ENCODE data around the gene EDIL3.
"Not testable (repeated sequence)": the region's sequence is repeated elsewhere in the genome, so short reads cannot be mapped to it uniquely, and the experiment has no call there.

Gene EDIL3

GRCh38 chr5:84063041-84063440 lies 321.6 kb downstream of the EDIL3 start:
- DNase-seq (ENCODE audit: low read depth) = no peak

- no peak for DNase-seq (ENCODE audit: low read depth)
Observed at GRCh38 chr5:84059672-84060071, 325.0 kb downstream of the EDIL3 start.

- no peak for DNase-seq (ENCODE audit: low read depth)
Observed at GRCh38 chr5:84058561-84058960, 326.1 kb downstream of the EDIL3 start.

DNA sequence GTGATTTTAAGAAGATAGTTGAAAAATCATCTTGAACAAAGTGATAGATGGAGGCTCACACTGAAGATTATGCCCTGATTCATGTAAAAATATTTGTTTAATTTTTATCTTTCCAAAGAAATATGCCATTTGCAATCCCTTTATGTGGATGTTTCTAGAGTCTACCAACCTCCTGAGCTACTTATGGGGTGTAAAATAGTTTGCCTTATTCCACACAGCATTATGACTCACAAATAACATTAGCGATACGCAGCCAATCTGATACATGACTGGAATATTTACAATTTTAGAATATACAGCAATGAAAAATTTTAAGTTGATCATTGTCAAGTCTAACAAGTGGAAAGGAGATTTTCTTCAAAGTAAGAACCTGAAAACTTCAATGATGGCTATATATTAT lies 327.5 kb downstream of the EDIL3 start:
- no peak for DNase-seq (ENCODE audit: low read depth)

DNA sequence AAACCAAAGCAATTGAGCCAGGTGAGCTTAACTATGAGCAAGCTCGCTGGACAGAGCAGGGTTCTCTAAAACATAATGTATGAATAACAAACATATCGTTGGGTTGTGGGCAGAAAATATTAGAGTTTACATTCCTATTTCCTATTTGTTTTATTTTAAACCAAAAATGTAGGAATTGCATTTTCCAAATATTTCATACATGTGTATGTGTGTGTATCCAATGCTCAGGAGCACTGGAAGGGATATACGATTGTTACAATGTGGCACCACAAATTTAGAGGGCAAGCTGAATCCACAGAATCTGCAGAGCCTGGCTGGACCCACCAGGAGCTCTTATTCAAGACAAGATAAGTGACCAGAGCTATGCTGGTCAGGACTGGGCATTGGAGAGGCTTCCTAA lies 338.7 kb downstream of the EDIL3 start:
- DNase-seq (ENCODE audit: low read depth) = no peak

GRCh38 chr5:84036842-84037241 lies 347.8 kb downstream of the EDIL3 start:
- no peak for DNase-seq (ENCODE audit: low read depth)

DNA sequence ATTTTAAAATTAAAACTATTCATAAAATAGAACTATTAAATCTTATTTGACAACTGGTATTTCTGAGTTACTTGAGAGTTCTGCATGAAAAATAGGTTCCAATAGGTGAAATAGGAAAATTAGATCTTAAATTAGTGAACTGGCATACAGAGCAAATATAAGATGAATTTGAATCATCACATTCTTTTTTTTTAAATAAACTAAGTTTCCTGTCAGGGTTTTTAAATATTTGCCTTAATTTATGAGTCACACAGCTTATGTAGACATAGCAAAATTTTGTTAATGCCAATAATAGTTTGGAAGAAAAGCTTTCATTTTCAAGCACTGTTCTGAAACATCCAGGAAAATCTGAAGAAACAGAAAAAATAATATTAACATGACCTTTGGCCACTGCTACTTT lies 352.4 kb downstream of the EDIL3 start:
- no peak for DNase-seq (ENCODE audit: low read depth)

- DNase-seq (ENCODE audit: low read depth) = no peak
Observed at GRCh38 chr5:84028093-84028492, 356.6 kb downstream of the EDIL3 start.

DNA sequence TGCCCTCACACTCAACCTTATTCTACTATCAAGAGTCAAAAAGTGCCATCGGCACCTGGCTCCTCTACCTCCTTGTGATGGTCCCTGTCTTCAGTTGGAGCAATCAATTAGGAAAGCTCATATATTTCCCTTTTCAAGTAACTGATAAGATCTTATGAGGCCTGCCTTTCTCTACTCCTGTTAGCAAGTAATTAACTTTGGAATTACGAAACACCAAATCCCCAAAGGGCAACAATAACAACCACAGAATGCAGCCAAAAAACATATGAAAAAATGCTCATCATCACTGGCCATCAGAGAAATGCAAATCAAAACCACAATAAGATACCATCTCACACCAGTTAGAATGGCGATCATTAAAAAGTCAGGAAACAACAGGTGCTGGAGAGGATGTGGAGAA lies 366.2 kb downstream of the EDIL3 start:
- not testable (repeated sequence) for DNase-seq (ENCODE audit: low read depth)

DNA sequence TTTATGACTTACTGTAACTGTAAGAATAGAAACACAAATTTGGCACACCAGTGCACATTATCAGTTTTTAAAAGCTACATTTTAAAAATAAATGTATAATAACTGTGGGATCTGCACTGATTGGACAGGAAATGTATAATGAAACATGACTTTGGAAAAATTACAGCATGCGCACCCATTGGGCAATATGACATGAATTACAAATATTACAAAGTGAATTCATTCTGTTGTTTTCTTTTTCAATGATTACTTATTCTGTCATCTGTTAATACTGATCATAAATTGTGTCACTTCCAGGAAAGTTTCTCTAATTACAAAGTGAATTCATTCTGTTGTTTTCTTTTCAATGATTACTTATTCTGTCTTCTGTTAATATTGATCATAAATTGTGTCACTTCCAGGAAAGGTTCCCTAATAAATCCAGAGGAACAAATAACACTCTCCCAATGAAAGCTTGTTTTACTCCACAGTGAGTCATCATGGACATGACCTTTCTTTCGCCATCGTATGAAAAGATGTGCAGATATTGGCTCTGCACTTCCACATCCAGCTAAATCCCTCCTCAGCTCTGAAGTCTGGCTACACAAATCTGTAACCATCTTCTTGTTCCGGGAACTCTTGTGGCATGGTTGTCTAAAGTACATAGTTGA lies 367.0 kb downstream of the EDIL3 start:
- no peak for DNase-seq (ENCODE audit: low read depth)

DNA sequence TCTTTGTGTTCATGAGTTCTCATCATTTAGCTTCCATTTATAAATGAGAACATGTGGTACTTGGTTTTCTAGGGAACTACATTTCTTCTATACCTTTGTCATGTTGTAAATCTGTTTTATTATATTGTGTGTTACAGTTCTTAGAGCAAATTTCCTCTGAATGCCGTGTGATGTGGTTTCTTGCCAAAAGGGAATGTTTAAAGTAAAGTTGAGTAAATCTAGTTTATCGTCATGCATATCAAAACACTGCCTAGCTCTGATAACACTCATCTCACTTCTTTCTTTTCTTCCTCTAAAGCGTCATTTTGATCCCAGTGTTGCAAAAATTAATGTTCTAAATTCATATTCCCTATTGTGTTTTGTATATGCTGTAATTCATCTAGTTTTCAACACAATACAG lies 368.6 kb downstream of the EDIL3 start:
- DNase-seq (ENCODE audit: low read depth) = no peak

DNA sequence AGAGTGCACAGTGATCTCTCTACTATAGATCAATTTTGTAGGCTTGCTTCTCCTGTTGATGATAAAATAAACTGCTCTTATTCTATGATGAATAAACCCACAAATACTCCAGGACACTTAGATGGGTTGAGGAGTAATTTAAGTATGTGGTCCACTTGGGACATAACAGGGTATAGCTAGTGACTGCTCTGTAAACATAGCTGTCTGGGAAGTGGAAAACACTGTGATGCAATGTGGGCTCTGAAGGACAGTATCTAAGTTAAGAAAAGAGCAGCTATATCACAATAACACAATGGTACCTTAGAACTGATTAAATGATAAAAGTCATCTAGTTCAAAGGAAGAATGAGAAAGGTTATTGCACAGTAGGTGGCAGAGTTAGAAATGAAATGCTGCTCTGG lies 369.7 kb downstream of the EDIL3 start:
- no peak for DNase-seq (ENCODE audit: low read depth)

DNA sequence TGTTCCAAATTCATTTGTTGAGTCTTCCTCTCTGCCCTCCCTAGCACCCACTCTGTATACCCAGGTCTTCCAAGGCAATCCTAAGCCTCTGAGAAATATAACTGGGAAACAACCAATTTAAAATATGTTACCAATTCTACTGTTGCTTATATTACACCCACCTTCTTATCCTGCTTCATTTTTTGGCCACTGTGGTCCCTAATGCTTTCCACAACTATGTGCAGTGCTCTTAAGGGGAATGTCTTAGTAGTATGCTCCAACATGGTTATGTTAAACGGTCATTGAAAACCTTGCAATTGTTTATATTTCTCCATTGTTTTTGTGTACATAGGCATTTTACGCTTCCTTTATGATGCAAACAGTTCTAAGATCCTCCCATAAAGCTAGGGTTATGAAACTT lies 390.9 kb downstream of the EDIL3 start:
- DNase-seq (ENCODE audit: low read depth) = no peak

GRCh38 chr5:83991566-83992224 lies 393.0 kb downstream of the EDIL3 start:
- DNase-seq (ENCODE audit: low read depth) = no peak

GRCh38 chr5:83988293-83988685 lies 396.4 kb downstream of the EDIL3 start:
- DNase-seq (ENCODE audit: low read depth) = no peak

GRCh38 chr5:83987513-83988292 lies 397.0 kb downstream of the EDIL3 start:
- DNase-seq (ENCODE audit: low read depth) = no peak

GRCh38 chr5:83983852-83984251 lies 400.8 kb downstream of the EDIL3 start:
- no peak for DNase-seq (ENCODE audit: low read depth)

- DNase-seq (ENCODE audit: low read depth) = no peak
Observed at GRCh38 chr5:83973925-83974815, 410.5 kb downstream of the EDIL3 start.

GRCh38 chr5:83972909-83973308 lies 411.8 kb downstream of the EDIL3 start:
- no peak for DNase-seq (ENCODE audit: low read depth)

DNA sequence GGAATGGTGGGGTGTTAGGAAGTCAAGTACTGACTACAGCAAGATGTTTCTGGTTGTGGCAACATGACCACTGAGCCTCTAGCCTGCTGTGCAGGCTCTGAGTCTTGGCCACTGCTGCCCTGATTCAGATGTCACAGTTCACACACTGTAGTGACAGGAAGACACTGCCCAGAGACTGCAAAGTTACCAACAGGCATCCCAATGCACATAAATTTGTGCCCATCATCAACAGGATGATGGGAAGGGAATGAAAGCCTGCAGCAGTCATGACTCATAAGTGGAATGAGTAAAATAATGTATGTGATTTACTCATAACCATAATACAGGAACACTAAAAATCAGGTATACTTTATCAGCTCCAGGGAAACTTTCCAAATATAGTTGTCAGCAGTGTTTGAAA lies 412.4 kb downstream of the EDIL3 start:
- DNase-seq (ENCODE audit: low read depth) = no peak

GRCh38 chr5:83967417-83967816 lies 417.3 kb downstream of the EDIL3 start:
- DNase-seq (ENCODE audit: low read depth) = no peak

GRCh38 chr5:83965441-83965840 lies 419.2 kb downstream of the EDIL3 start:
- DNase-seq (ENCODE audit: low read depth) = no peak

All from activated T-cell treated with anti-CD3 and anti-CD28 coated beads for 1 hour (primary cell).